CD4-positive, alpha-beta T cell (primary cell): ENCODE results near the gene CDK14. TPM values are rescaled to one million over a fixed set of nuclear protein-coding genes. Genes with fewer than 3 reads are reported as not detected.

Experiments
- ATAC-seq: fragments of 200-7000 bp; cut with Tn5 transposase; one replicate; pipeline ENCODE4 v1.10.0; 2022; ENCODE audit warnings: mild to moderate bottlenecking; ENCODE audit not compliant: poor library complexity
- CTCF ChIA-PET: fragments of 350-600 bp; sonication (Branson Sonifier 250); formaldehyde crosslinking; loops from one replicate; lab custom pipeline; 2021; ENCODE audit warnings: antibody characterized with exemption, inconsistent platforms; lab: Charles Lee
- POLR2A ChIA-PET: fragments of 350-600 bp; sonication (Branson Sonifier 250); formaldehyde crosslinking; loops from one replicate; lab custom pipeline; 2021; ENCODE audit warnings: antibody characterized with exemption, inconsistent platforms; lab: Charles Lee
- DNase-seq, 14 experiments: peaks; one replicate each; pipeline ENCODE4 v3.0.0-alpha.2; 2013 to 2020; ENCODE audit warnings: mixed read lengths in 2 of 14
- H3K27ac ChIP-seq, 2 donors: one replicate each; pipeline versions ENCODE4 v1.5.1 to v1.7.0; 2013; ENCODE audit warnings: low read length in 2 of 2, low read depth in 1 of 2, mild to moderate bottlenecking in 1 of 2
- H3K27me3 ChIP-seq, 2 experiments: 1 replicate in 1 of 2; 2 replicates in 1 of 2; pipeline versions ENCODE4 v1.6.1 to v1.7.0; 2013; ENCODE audit warnings: low read length in 2 of 2, control low read depth in 1 of 2, mild to moderate bottlenecking in 1 of 2, moderate library complexity in 1 of 2; ENCODE audit not compliant: insufficient read depth in 2 of 2, control insufficient read depth in 1 of 2
- H3K36me3 ChIP-seq: one replicate; pipeline ENCODE4 v1.6.1; 2013; ENCODE audit warnings: low read length, control low read depth; ENCODE audit not compliant: insufficient read depth
- H3K4me1 ChIP-seq: one replicate; pipeline ENCODE4 v1.6.1; 2013; ENCODE audit warnings: low read length, control low read depth; ENCODE audit not compliant: insufficient read depth
- H3K4me3 ChIP-seq: one replicate; pipeline ENCODE4 v1.5.1; 2013; ENCODE audit warnings: mild to moderate bottlenecking, low read length, moderate library complexity
- H3K9me3 ChIP-seq, 2 experiments: 1 replicate in 1 of 2; 2 replicates in 1 of 2; pipeline versions ENCODE4 v1.6.1 to v1.7.0; 2013; ENCODE audit warnings: low read length in 2 of 2, mild to moderate bottlenecking in 2 of 2, control low read depth in 1 of 2, moderate library complexity in 1 of 2; ENCODE audit not compliant: control insufficient read depth in 1 of 2, insufficient read depth in 1 of 2
- H3K27ac Mint-ChIP-seq: one replicate; pipeline ENCODE4 v1.8.0; 2020; ENCODE audit warnings: mixed read lengths
- H3K27me3 Mint-ChIP-seq: one replicate; pipeline ENCODE4 v1.8.0; 2021; ENCODE audit warnings: mixed read lengths
- H3K36me3 Mint-ChIP-seq: one replicate; pipeline ENCODE4 v1.8.0; 2021; ENCODE audit warnings: low read depth, mixed read lengths
- H3K4me1 Mint-ChIP-seq: one replicate; pipeline ENCODE4 v1.8.0; 2021; ENCODE audit warnings: low read depth, mixed read lengths
- H3K4me3 Mint-ChIP-seq: one replicate; pipeline ENCODE4 v1.8.0; 2020; ENCODE audit warnings: mild to moderate bottlenecking, mixed read lengths
- H3K9me3 Mint-ChIP-seq: one replicate; pipeline ENCODE4 v1.8.0; 2020; ENCODE audit warnings: mixed read lengths
- CTCF ChIP-seq: fragments of 200-600 bp; IDR thresholded peaks from one replicate; pipeline ENCODE4 v1.8.0; 2022; ENCODE audit warnings: antibody characterized with exemption, mild to moderate bottlenecking
- intact Hi-C, 2 experiments: fragments of 100-400 bp; cut with DNase I in 1 of 2; cut with micrococcal nuclease in 1 of 2; formaldehyde crosslinking; loops; one replicate each; pipeline versions ENCODE4 v1.15.1 to v1.9.0; 2023 to 2025; cut with DNase I, micrococcal nuclease
- total RNA-seq, 174 experiments: library from RNA in 2 of 174; stranded (reverse) in 2 of 174; gene quantifications; one replicate each; pipeline ENCODE4 v1.2.3 and lab custom pipeline; 2021 to 2026

Gene CDK14
- total RNA-seq, 2 experiments from 2014 or later = 0.45 to 0.47 TPM

GRCh38 chr7:90586091-90586490 lies 10.0 kb upstream of the CDK14 start:
- intact Hi-C loops = no loop called here
- TF ChIP-seq CTCF = no peak
- H3K4me1 Mint-ChIP-seq = no peaks in the 10 kb centered on the region
- H3K4me1 ChIP-seq = no peaks in the 10 kb centered on the region
- H3K9me3 ChIP-seq = no peaks in the 10 kb centered on the region
- DNase-seq (no peak), ATAC-seq (no peak)
- no peaks in the 10 kb centered on the region for H3K27me3 ChIP-seq
- H3K27ac Mint-ChIP-seq = no peak overlapping the region
- H3K4me3 ChIP-seq = no peak overlapping the region
- CTCF ChIA-PET = no interaction called here
- H3K9me3 Mint-ChIP-seq = peaks cover 3% of the 10 kb centered on the region
- H3K27me3 Mint-ChIP-seq = peaks cover 5% of the 10 kb centered on the region
- no peaks in the 10 kb centered on the region for H3K36me3 Mint-ChIP-seq
- H3K36me3 ChIP-seq = no peaks in the 10 kb centered on the region
- POLR2A ChIA-PET = no interaction called here
- H3K27ac ChIP-seq = no peak overlapping the region
- H3K4me3 Mint-ChIP-seq = no peak overlapping the region

GRCh38 chr7:90587766-90588165 lies 8.4 kb upstream of the CDK14 start:
- Mint-ChIP-seq H3K4me3 (no peak overlapping the region), H3K27me3 (peaks cover 9% of the 10 kb centered on the region), H3K9me3 (peaks cover 3% of the 10 kb centered on the region), H3K4me1 (no peaks in the 10 kb centered on the region), H3K27ac (no peak overlapping the region), H3K36me3 (no peaks in the 10 kb centered on the region)
- DNase-seq (no peak), ATAC-seq (no peak)
- intact Hi-C loops = no loop called here
- TF ChIP-seq CTCF = no peak
- ChIA-PET CTCF (no interaction called here), POLR2A (no interaction called here)
- no peaks in the 10 kb centered on the region for H3K36me3 ChIP-seq
- no peak overlapping the region for H3K4me3 ChIP-seq
- no peaks in the 10 kb centered on the region for H3K27me3 ChIP-seq
- no peaks in the 10 kb centered on the region for H3K4me1 ChIP-seq
- no peaks in the 10 kb centered on the region for H3K9me3 ChIP-seq
- no peak overlapping the region for H3K27ac ChIP-seq

GRCh38 chr7:90592033-90592432 lies 4.1 kb upstream of the CDK14 start:
- no peak for ATAC-seq
- Mint-ChIP-seq H3K36me3 (no peaks in the 10 kb centered on the region), H3K27ac (no peak overlapping the region), H3K27me3 (peaks cover 39% of the 10 kb centered on the region), H3K4me1 (peaks cover 11% of the 10 kb centered on the region), H3K9me3 (peaks cover 3% of the 10 kb centered on the region), H3K4me3 (no peak overlapping the region)
- Histone ChIP-seq H3K4me1 (peaks cover 8% of the 10 kb centered on the region), H3K4me3 (no peak overlapping the region), H3K27me3 (peaks cover 12 to 13% of the 10 kb centered on the region in 2 experiments), H3K36me3 (no peaks in the 10 kb centered on the region), H3K27ac (no peak overlapping the region), H3K9me3 (no peaks in the 10 kb centered on the region)
- no peak for TF ChIP-seq CTCF
- intact Hi-C loops = no loop called here
- ChIA-PET CTCF (no interaction called here), POLR2A (no interaction called here)
- no peak for DNase-seq
